Esophagus (tissue), 2 donors: ENCODE measurements around the gene OTOGL. TPM values are rescaled to one million over a fixed set of nuclear protein-coding genes. Genes with fewer than 3 reads are reported as not detected.

Experiments used
- H3K27ac ChIP-seq, 2 donors: one replicate each; pipeline ENCODE4 v1.5.1; 2013; ENCODE audit warnings: low read depth in 2 of 2, mild to moderate bottlenecking in 2 of 2, inconsistent platforms in 1 of 2, low read length in 1 of 2, moderate library complexity in 1 of 2
- H3K27me3 ChIP-seq, 2 donors: one replicate each; pipeline ENCODE4 v1.6.1; 2013; ENCODE audit warnings: low read length in 2 of 2, control low read depth in 1 of 2, mild to moderate bottlenecking in 1 of 2; ENCODE audit not compliant: insufficient read depth in 2 of 2, control insufficient read depth in 1 of 2
- H3K36me3 ChIP-seq, 2 donors: one replicate each; pipeline ENCODE4 v1.6.1; 2013; ENCODE audit warnings: low read length in 1 of 2; ENCODE audit not compliant: control insufficient read depth in 2 of 2, insufficient read depth in 2 of 2
- H3K4me1 ChIP-seq, 2 donors: one replicate each; pipeline ENCODE4 v1.6.1; 2013; ENCODE audit warnings: low read length in 1 of 2; ENCODE audit not compliant: control insufficient read depth in 2 of 2, insufficient read depth in 2 of 2
- H3K4me3 ChIP-seq, 2 donors: one replicate each; pipeline ENCODE4 v1.5.1; 2013; ENCODE audit warnings: low read length in 2 of 2, mild to moderate bottlenecking in 2 of 2, low read depth in 1 of 2, moderate library complexity in 1 of 2
- H3K9me3 ChIP-seq, 2 donors: one replicate each; pipeline ENCODE4 v1.6.1; 2013; ENCODE audit warnings: mild to moderate bottlenecking in 2 of 2, low read depth in 1 of 2, low read length in 1 of 2, moderate library complexity in 1 of 2; ENCODE audit not compliant: control insufficient read depth in 2 of 2, insufficient read depth in 1 of 2
- WGBS, 2 donors: extraction: QIAGEN DNeasy Blood & Tissue Kit; methylation state at CpG; one replicate each; pipeline ENCODE4 v1.1.7; 2013; 5-methylcytosine and 5-hydroxymethylcytosine counted together
- polyA plus RNA-seq, 2 donors: library from polyadenylated mRNA; stranded (reverse); fragments of 200-250 nt; gene quantifications; one replicate each; pipeline ENCODE4 v1.2.3, GENCODE V29; 2013
- donor health status: healthy with polysubstance abuse.
- donor health status: Bipolar disorder and iron deficiency.

Gene OTOGL
- polyA plus RNA-seq, 2 donors = 0.11 to 0.39 TPM

- Histone ChIP-seq H3K36me3 (no peaks in the 10 kb centered on the region), H3K27me3 (no peaks in the 10 kb centered on the region), H3K4me1 (no peaks in the 10 kb centered on the region), H3K9me3 (no peaks in the 10 kb centered on the region), H3K27ac (no peak overlapping the region), H3K4me3 (no peak overlapping the region)
- 23% methylated on average over 2 of the region's 2 CpGs for WGBS, 2 donors
These were observed 323.2 kb downstream of the OTOGL start for GRCh38 chr12:80422550-80422949.

Other genes with a start within 250 kb of the OTOGL start
- gene PPP1R12A, start 164.4 kb upstream of the OTOGL start, polyA plus RNA-seq = 10 to 100 TPM; 17.3 to 24.6 TPM